Natural killer cell (primary cell): ENCODE results near the gene NTRK2. TPM values are rescaled to one million over a fixed set of nuclear protein-coding genes. Genes with fewer than 3 reads are reported as not detected.
A peak's percentile ranks its signal among the peaks of the same experiment; 100 is the strongest.

Experiments
- ATAC-seq, 3 donors: fragments of 150-1000 bp in 2 of 3; fragments of 200-7000 bp in 1 of 3; cut with Tn5 transposase; 1 replicate in 1 of 3; 2 replicates in 2 of 3; pipeline ENCODE4 v1.10.0; 2021; ENCODE audit warnings: mild to moderate bottlenecking in 2 of 3, moderate library complexity in 2 of 3
- DNase-seq, 2 donors: peaks; one replicate each; pipeline versions ENCODE4 v3.0.0 to v3.0.0-alpha.2; 2013 to 2021; ENCODE audit warnings: mixed read lengths in 1 of 2
- H3K27ac ChIP-seq: one replicate; pipeline ENCODE4 v1.5.1; 2013; ENCODE audit warnings: mild to moderate bottlenecking, low read length
- H3K27me3 ChIP-seq: one replicate; pipeline ENCODE4 v1.6.1; 2013; ENCODE audit warnings: low read length; ENCODE audit not compliant: control insufficient read depth, insufficient read depth
- H3K36me3 ChIP-seq: one replicate; pipeline ENCODE4 v1.6.1; 2013; ENCODE audit warnings: low read length; ENCODE audit not compliant: control insufficient read depth, insufficient read depth
- H3K4me1 ChIP-seq: one replicate; pipeline ENCODE4 v1.6.1; 2013; ENCODE audit warnings: low read length; ENCODE audit not compliant: control insufficient read depth, insufficient read depth
- H3K4me3 ChIP-seq: one replicate; pipeline ENCODE4 v1.5.1; 2013; ENCODE audit warnings: low read length
- H3K9me3 ChIP-seq: one replicate; pipeline ENCODE4 v1.6.1; 2013; ENCODE audit warnings: low read length; ENCODE audit not compliant: control insufficient read depth, insufficient read depth
- H3K27ac Mint-ChIP-seq, 2 donors: one replicate each; pipeline ENCODE4 v1.8.0; 2022; ENCODE audit warnings: mild to moderate bottlenecking in 2 of 2, mixed read lengths in 2 of 2, moderate library complexity in 1 of 2
- H3K27me3 Mint-ChIP-seq, 2 donors: one replicate each; pipeline ENCODE4 v1.8.0; 2022; ENCODE audit warnings: low read depth in 2 of 2, mixed read lengths in 2 of 2
- H3K36me3 Mint-ChIP-seq: one replicate; pipeline ENCODE4 v1.8.0; 2022; ENCODE audit warnings: mixed read lengths
- H3K4me1 Mint-ChIP-seq, 2 donors: one replicate each; pipeline ENCODE4 v1.8.0; 2022; ENCODE audit warnings: mixed read lengths in 2 of 2
- H3K4me3 Mint-ChIP-seq: one replicate; pipeline ENCODE4 v1.8.0; 2022; ENCODE audit warnings: mild to moderate bottlenecking, moderate library complexity, mixed read lengths
- H3K9me3 Mint-ChIP-seq, 2 donors: one replicate each; pipeline ENCODE4 v1.8.0; 2022; ENCODE audit warnings: mixed read lengths in 2 of 2
- WGBS: methylation state at CpG from one replicate; pipeline ENCODE4 v1.1.7; 2013; ENCODE audit warnings: missing lambda C conversion rate; ENCODE audit not compliant: insufficient coverage; 5-methylcytosine and 5-hydroxymethylcytosine counted together
- intact Hi-C: fragments of 100-400 bp; cut with micrococcal nuclease; formaldehyde crosslinking; loops from one replicate; pipeline ENCODE4 v1.14.2; 2022
- total RNA-seq, 4 donors: library from RNA; stranded (reverse); fragments of 120-200 nt in 1 of 4; gene quantifications; one replicate each; pipeline versions ENCODE4 v1.2.3 to v1.2.4, GENCODE V29; 2013 to 2022
- TF ChIP-seq, protein P1 (sequence below): fragments of 200-600 bp; IDR thresholded peaks from one replicate; pipeline ENCODE4 v1.8.0; 2022; ENCODE audit warnings: antibody characterized with exemption

Gene NTRK2
- total RNA-seq, 3 donors from 2014 or later (not counting 1 experiment from before 2014, with no cell fraction given) = 0.08 TPM; not detected in 2

DNA sequence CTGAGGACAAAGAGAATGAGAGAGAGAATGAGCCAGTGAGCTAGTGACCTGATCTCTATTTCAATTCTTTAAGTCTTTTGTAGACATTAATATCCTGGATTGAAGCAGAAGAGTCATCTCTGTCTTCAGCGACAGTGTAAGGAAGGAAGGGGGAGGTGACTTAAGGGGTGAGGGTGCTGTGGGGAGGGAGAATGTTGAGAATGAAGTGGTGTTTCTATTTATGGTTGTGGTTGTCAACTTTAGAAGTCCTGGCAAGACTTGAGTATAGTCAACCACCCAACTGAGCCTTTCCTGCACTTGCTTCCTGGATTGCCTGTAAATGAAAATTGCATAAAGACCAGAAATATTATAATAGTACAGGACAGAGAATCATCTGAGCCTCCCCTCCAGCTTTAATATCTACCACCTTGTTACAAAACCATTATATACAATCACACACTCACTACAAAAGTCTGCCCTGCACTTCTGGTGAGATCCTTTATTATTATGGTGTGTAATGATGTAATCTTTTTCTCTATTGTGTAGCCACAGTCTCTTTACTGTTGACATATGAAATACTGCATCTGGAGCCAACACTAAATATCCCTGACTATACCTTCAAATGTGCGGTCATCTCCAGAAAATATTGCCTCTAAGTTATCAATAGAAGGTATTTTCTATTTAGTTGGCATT is 91.7 kb downstream of the NTRK2 start:
- H3K27ac Mint-ChIP-seq = no peak overlapping the region
- no peak for DNase-seq

DNA sequence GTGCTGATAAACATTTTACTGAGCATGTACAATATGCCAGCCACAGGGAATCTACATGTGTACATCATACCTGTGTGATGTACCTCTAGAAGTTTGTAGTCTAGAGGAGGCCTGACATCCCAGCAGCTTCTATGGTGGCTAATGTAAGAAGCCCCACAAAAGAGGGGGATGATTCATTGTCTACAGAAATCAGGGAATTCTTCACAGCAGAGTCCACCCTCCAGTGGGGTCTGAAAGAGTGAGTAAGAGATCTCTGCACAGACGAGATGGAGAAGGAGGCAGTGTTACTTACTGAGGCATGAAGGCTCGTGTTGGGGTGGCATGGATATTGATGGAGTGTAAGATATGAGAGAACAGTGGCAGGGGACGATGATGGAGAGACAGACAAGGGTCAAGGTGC is 103.0 kb downstream of the NTRK2 start:
- Mint-ChIP-seq H3K36me3 (no peaks in the 10 kb centered on the region), H3K4me1 (no peaks in the 10 kb centered on the region), H3K9me3 (no peaks in the 10 kb centered on the region), H3K27me3 (peaks cover 15 to 16% of the 10 kb centered on the region in 2 donors), H3K4me3 (no peak overlapping the region), H3K27ac (no peak overlapping the region)
- Histone ChIP-seq H3K27ac (no peak overlapping the region), H3K4me3 (no peak overlapping the region), H3K27me3 (no peaks in the 10 kb centered on the region), H3K9me3 (no peaks in the 10 kb centered on the region), H3K36me3 (no peaks in the 10 kb centered on the region), H3K4me1 (no peaks in the 10 kb centered on the region)
- TF ChIP-seq, protein P1, sequence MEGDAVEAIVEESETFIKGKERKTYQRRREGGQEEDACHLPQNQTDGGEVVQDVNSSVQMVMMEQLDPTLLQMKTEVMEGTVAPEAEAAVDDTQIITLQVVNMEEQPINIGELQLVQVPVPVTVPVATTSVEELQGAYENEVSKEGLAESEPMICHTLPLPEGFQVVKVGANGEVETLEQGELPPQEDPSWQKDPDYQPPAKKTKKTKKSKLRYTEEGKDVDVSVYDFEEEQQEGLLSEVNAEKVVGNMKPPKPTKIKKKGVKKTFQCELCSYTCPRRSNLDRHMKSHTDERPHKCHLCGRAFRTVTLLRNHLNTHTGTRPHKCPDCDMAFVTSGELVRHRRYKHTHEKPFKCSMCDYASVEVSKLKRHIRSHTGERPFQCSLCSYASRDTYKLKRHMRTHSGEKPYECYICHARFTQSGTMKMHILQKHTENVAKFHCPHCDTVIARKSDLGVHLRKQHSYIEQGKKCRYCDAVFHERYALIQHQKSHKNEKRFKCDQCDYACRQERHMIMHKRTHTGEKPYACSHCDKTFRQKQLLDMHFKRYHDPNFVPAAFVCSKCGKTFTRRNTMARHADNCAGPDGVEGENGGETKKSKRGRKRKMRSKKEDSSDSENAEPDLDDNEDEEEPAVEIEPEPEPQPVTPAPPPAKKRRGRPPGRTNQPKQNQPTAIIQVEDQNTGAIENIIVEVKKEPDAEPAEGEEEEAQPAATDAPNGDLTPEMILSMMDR = no peak
- 75% methylated on average over 3 of the region's 3 CpGs for WGBS
- ATAC-seq (no peak), DNase-seq (no peak)
- intact Hi-C loops = no loop called here

More for the DNA sequence above, 91.7 kb downstream of the NTRK2 start:
- no peaks in the 10 kb centered on the region for H3K27me3 ChIP-seq
- Mint-ChIP-seq H3K4me1 (peaks cover 0 to 9% of the 10 kb centered on the region in 2 donors), H3K4me3 (no peak overlapping the region), H3K27me3 (peaks cover 3 to 15% of the 10 kb centered on the region in 2 donors), H3K9me3 (peaks cover 0 to 4% of the 10 kb centered on the region in 2 donors), H3K36me3 (no peaks in the 10 kb centered on the region)
- no peak overlapping the region for H3K27ac ChIP-seq
- ATAC-seq = peak; percentile 12 to 68 (median 45)
- TF ChIP-seq, protein P1 = no peak
- H3K4me1 ChIP-seq = no peaks in the 10 kb centered on the region
- H3K9me3 ChIP-seq = no peaks in the 10 kb centered on the region
- H3K36me3 ChIP-seq = no peaks in the 10 kb centered on the region
- intact Hi-C loops = no loop called here
- 44% methylated on average over 2 of the region's 2 CpGs for WGBS
- H3K4me3 ChIP-seq = no peak overlapping the region

DNA sequence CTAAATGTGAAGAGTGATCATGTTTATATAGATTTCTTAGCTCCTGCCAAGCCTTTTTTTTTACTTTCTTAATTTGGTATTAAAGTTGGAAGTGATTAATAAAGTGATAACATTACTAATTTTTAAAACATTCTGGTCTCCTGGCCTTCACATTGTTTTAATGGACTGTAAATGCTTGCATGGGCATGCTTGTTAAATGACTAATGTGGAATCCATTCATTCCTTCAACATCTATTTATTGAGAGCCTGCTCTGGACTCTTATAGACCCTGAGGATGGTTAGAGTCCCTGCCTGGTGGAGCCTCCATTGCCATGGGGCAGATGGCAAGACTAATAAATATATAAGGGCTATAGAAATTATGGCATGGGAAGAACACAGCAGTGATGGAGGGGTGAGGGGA is 103.5 kb downstream of the NTRK2 start:
- Histone ChIP-seq H3K9me3 (no peaks in the 10 kb centered on the region), H3K36me3 (no peaks in the 10 kb centered on the region), H3K27ac (no peak overlapping the region), H3K4me1 (no peaks in the 10 kb centered on the region), H3K4me3 (no peak overlapping the region), H3K27me3 (no peaks in the 10 kb centered on the region)
- TF ChIP-seq, protein P1 = no peak
- intact Hi-C loops = no loop called here
- no peaks in the 10 kb centered on the region for H3K4me1 Mint-ChIP-seq
- no peak for ATAC-seq
- no peaks in the 10 kb centered on the region for H3K9me3 Mint-ChIP-seq
- H3K36me3 Mint-ChIP-seq = no peaks in the 10 kb centered on the region
- H3K27me3 Mint-ChIP-seq = peaks cover 15 to 16% of the 10 kb centered on the region in 2 donors
- no peak overlapping the region for H3K27ac Mint-ChIP-seq
- no peak overlapping the region for H3K4me3 Mint-ChIP-seq
- DNase-seq = no peak
